IMR-90 (cell line): Measurements from ENCODE around the gene PLAAT2.

Source experiments
- CEBPB ChIP-seq: IDR thresholded peaks from 2 replicates; pipeline ENCODE4 v1.6.1; 2012; ENCODE audit warnings: low read depth, low read length, improper control_type of control experiment
- CTCF ChIP-seq: conservative IDR thresholded peaks from 2 replicates; pipeline ENCODE4 v1.5.1; 2012; ENCODE audit warnings: mild to moderate bottlenecking, low read depth, low read length, improper control_type of control experiment
- FOS ChIP-seq: fragments of 150-350 bp; IDR thresholded peaks from 2 replicates; pipeline ENCODE4 v1.6.1; 2016; ENCODE audit warnings: low read depth, low read length
- MAFK ChIP-seq: IDR thresholded peaks from 2 replicates; pipeline ENCODE4 v1.6.1; 2012; ENCODE audit warnings: low read depth, low read length, improper control_type of control experiment
- MXI1 ChIP-seq: IDR thresholded peaks from 2 replicates; pipeline ENCODE4 v1.6.1; 2012; ENCODE audit warnings: low read depth, mild to moderate bottlenecking, low read length, moderate library complexity, borderline replicate concordance
- POLR2A ChIP-seq: IDR thresholded peaks from 2 replicates; pipeline ENCODE4 v1.6.1; 2012; ENCODE audit warnings: mild to moderate bottlenecking, low read depth, low read length
- RFX5 ChIP-seq: IDR thresholded peaks from 2 replicates; pipeline ENCODE4 v1.8.0; 2012; ENCODE audit warnings: low read depth, mild to moderate bottlenecking, low read length, moderate library complexity

GRCh38 chr11:63558459-63559157 lies 4.6 kb downstream of the PLAAT2 start:
- TF ChIP-seq CTCF, result no peak
- TF ChIP-seq FOS, result no peak
- no peak for TF ChIP-seq RFX5
- TF ChIP-seq MXI1, result no peak
- no peak for TF ChIP-seq POLR2A
- TF ChIP-seq CEBPB, result no peak
- TF ChIP-seq MAFK, result no peak
